K562 (cell line): ENCODE measurements around the gene LAPTM5. TPM values are rescaled to one million over a fixed set of nuclear protein-coding genes. Genes with fewer than 3 reads are reported as not detected.

ENCODE experiments used
- CAMTA2 ChIP-seq: fragments of 250-450 bp; sonication (Bioruptor Pico); conservative IDR thresholded peaks from 2 replicates; pipeline ENCODE4 v1.5.1; 2022
- CBX1 ChIP-seq: sonication (generic); IDR thresholded peaks from 2 replicates; pipeline ENCODE4 v1.6.1; 2016; ENCODE audit warnings: antibody characterized with exemption, low read depth, mild to moderate bottlenecking
- GATAD2B ChIP-seq: fragments of 450-650 bp; IDR thresholded peaks from 2 replicates; pipeline ENCODE4 v1.6.1; 2017; ENCODE audit warnings: mild to moderate bottlenecking, borderline replicate concordance
- GTF2E2 ChIP-seq: fragments of 200-800 bp; sonication (Bioruptor generic); IDR thresholded peaks from 2 replicates; pipeline ENCODE4 v1.6.1; 2016; ENCODE audit warnings: missing genetic modification characterization, missing compliant biosample characterization
- MAZ ChIP-seq, 2 experiments: fragments of 450-650 bp in 1 of 2; sonication (generic) in 1 of 2; formaldehyde crosslinking; IDR thresholded peaks in 1 of 2; conservative IDR thresholded peaks in 1 of 2; 2 replicates each; pipeline versions ENCODE4 v1.4.0 to v1.5.0; 2020; ENCODE audit warnings: mild to moderate bottlenecking in 1 of 2, missing genetic modification reagents in 1 of 2
- NFIC ChIP-seq: fragments of 450-650 bp; IDR thresholded peaks from 2 replicates; pipeline ENCODE4 v1.6.1; 2017; ENCODE audit warnings: mild to moderate bottlenecking, inconsistent platforms
- SPI1 ChIP-seq: IDR thresholded peaks from 2 replicates; pipeline ENCODE4 v1.6.1; 2011; ENCODE audit warnings: low read depth, low read length, control low read depth, borderline replicate concordance
- TGIF2 ChIP-seq: sonication (generic); formaldehyde crosslinking; IDR thresholded peaks from 2 replicates; pipeline ENCODE4 v1.8.1; 2022; ENCODE audit warnings: mild to moderate bottlenecking, missing genetic modification reagents, moderate library complexity
- ZKSCAN1 ChIP-seq: fragments of 150-350 bp; IDR thresholded peaks from 2 replicates; pipeline ENCODE4 v1.6.1; 2016; ENCODE audit warnings: low read depth, low read length
- ZNF263 ChIP-seq: sonication (generic); formaldehyde crosslinking; IDR thresholded peaks from 2 replicates; pipeline ENCODE4 v1.8.0; 2022; ENCODE audit warnings: mild to moderate bottlenecking, missing genetic modification reagents, borderline replicate concordance
- ZNF347 ChIP-seq: fragments of 450-650 bp; formaldehyde crosslinking; IDR thresholded peaks from 2 replicates; pipeline ENCODE4 v1.4.0; 2020; ENCODE audit warnings: low read depth, mild to moderate bottlenecking, moderate library complexity
- ZNF431 ChIP-seq: sonication (generic); formaldehyde crosslinking; IDR thresholded peaks from 2 replicates; pipeline ENCODE4 v1.8.0; 2022; ENCODE audit warnings: mild to moderate bottlenecking, missing genetic modification reagents
- polyA plus RNA-seq, 8 experiments: library from polyadenylated mRNA; depleted of rRNA in 4 of 8; stranded (reverse) in 5 of 8; unstranded in 3 of 8; fragments of >200 nt; fragmentation: Nextera tagmentation in 2 of 8; fragmentation: Illumina TruSeq in 1 of 8; extraction: Ambion mirVana in 2 of 8; extraction: Trizol in 1 of 8; gene quantifications; 2 replicates each; pipeline versions ENCODE4 v1.2.1 to v1.2.3, GENCODE V29; 2011 to 2014; ENCODE audit warnings: inconsistent platforms in 1 of 8, missing spikeins in 1 of 8
- total RNA-seq, 7 experiments: library from RNA; depleted of rRNA in 6 of 7; stranded (reverse); fragments of >200 nt in 6 of 7; fragmentation: Illumina TruSeq in 2 of 7; extraction: Trizol in 2 of 7; gene quantifications; 2 replicates each; pipeline versions ENCODE4 v1.2.1 to v1.2.3, GENCODE V29; 2011 to 2021; ENCODE audit warnings: low replicate concordance in 1 of 7
- TF ChIP-seq, protein P1 (sequence below): fragments of 450-650 bp; IDR thresholded peaks from 2 replicates; pipeline ENCODE4 v1.6.1; 2016; ENCODE audit warnings: mild to moderate bottlenecking, moderate library complexity
- TF ChIP-seq, protein P2 (sequence below): sonication (generic); formaldehyde crosslinking; IDR thresholded peaks from 2 replicates; pipeline ENCODE4 v1.8.0; 2022; ENCODE audit warnings: mild to moderate bottlenecking, missing genetic modification reagents

Gene LAPTM5
- total and polyA plus RNA-seq, 9 of the 15 experiments (the other 6 are each of a cell fraction or from before 2014, with no cell fraction given), result 2.4 to 47.3 (median 20.3) TPM

DNA sequence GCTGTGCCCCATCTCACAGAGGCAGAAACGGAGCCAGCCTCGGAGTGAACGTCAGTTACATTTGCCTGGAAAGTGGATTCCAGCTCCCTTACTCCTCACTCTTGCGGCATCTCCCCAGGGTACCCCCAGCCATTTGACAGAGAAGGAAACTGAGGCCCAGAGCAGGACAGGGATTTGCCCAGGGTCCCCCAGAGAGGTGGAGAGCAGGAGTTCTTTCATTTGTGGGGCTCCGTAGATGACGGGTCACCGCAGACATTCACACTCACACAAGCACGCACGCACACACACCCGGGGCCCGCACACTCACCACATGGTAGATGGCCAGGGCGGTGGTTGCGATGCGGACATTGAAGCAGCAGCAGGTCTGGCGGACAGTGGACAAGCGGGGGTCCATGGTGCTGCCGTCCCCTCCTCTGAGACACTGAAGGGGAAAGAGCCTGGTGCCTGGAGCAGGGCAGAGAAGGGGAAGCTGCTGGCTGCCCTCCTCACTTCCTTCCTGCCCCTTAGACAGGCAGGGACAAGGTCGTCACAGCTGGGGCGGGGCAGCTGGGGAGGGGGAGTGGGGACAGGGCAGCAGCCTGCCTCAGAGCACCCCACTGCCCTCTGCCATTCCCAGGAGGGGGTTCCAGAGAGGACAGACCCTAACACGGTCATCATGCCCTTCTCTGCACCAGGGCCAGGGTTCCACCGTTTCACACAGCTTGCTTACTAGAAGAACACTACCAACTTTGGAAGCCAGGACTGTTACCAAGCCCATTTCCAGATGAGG is at the start of gene LAPTM5 (continued):
- TF ChIP-seq ZKSCAN1 (peak; percentile 22; the same call in 1 of the 2 replicates), ZNF347 (CRISPR knock-in tag) (no peak), GTF2E2 (no peak), CAMTA2 (CRISPR knock-in tag) (0 out of 2 replicates have a peak, but pooled peaks have one; percentile 45), CBX1 (peak; percentile 18; the same call in 1 of the 2 replicates), ZNF263 (peak; percentile 54; the same call in 1 of the 2 replicates), ZNF431 (CRISPR knock-in tag) (0 out of 2 replicates have a peak, but pooled peaks have one; percentile 30), TGIF2 (CRISPR knock-in tag) (no peak), GATAD2B (no peak), NFIC (no peak), SPI1 (peak; percentile 46; the same call in 1 of the 2 replicates), MAZ (CRISPR knock-in tag; conservative IDR thresholded peaks at IDR 0.05 in 1 of 2, IDR thresholded peaks at IDR 0.05 in 1 of 2) (0 out of 4 replicates have a peak, but pooled peaks of 1 of the 2 experiments have one; percentile 15)
- TF ChIP-seq, protein P1, sequence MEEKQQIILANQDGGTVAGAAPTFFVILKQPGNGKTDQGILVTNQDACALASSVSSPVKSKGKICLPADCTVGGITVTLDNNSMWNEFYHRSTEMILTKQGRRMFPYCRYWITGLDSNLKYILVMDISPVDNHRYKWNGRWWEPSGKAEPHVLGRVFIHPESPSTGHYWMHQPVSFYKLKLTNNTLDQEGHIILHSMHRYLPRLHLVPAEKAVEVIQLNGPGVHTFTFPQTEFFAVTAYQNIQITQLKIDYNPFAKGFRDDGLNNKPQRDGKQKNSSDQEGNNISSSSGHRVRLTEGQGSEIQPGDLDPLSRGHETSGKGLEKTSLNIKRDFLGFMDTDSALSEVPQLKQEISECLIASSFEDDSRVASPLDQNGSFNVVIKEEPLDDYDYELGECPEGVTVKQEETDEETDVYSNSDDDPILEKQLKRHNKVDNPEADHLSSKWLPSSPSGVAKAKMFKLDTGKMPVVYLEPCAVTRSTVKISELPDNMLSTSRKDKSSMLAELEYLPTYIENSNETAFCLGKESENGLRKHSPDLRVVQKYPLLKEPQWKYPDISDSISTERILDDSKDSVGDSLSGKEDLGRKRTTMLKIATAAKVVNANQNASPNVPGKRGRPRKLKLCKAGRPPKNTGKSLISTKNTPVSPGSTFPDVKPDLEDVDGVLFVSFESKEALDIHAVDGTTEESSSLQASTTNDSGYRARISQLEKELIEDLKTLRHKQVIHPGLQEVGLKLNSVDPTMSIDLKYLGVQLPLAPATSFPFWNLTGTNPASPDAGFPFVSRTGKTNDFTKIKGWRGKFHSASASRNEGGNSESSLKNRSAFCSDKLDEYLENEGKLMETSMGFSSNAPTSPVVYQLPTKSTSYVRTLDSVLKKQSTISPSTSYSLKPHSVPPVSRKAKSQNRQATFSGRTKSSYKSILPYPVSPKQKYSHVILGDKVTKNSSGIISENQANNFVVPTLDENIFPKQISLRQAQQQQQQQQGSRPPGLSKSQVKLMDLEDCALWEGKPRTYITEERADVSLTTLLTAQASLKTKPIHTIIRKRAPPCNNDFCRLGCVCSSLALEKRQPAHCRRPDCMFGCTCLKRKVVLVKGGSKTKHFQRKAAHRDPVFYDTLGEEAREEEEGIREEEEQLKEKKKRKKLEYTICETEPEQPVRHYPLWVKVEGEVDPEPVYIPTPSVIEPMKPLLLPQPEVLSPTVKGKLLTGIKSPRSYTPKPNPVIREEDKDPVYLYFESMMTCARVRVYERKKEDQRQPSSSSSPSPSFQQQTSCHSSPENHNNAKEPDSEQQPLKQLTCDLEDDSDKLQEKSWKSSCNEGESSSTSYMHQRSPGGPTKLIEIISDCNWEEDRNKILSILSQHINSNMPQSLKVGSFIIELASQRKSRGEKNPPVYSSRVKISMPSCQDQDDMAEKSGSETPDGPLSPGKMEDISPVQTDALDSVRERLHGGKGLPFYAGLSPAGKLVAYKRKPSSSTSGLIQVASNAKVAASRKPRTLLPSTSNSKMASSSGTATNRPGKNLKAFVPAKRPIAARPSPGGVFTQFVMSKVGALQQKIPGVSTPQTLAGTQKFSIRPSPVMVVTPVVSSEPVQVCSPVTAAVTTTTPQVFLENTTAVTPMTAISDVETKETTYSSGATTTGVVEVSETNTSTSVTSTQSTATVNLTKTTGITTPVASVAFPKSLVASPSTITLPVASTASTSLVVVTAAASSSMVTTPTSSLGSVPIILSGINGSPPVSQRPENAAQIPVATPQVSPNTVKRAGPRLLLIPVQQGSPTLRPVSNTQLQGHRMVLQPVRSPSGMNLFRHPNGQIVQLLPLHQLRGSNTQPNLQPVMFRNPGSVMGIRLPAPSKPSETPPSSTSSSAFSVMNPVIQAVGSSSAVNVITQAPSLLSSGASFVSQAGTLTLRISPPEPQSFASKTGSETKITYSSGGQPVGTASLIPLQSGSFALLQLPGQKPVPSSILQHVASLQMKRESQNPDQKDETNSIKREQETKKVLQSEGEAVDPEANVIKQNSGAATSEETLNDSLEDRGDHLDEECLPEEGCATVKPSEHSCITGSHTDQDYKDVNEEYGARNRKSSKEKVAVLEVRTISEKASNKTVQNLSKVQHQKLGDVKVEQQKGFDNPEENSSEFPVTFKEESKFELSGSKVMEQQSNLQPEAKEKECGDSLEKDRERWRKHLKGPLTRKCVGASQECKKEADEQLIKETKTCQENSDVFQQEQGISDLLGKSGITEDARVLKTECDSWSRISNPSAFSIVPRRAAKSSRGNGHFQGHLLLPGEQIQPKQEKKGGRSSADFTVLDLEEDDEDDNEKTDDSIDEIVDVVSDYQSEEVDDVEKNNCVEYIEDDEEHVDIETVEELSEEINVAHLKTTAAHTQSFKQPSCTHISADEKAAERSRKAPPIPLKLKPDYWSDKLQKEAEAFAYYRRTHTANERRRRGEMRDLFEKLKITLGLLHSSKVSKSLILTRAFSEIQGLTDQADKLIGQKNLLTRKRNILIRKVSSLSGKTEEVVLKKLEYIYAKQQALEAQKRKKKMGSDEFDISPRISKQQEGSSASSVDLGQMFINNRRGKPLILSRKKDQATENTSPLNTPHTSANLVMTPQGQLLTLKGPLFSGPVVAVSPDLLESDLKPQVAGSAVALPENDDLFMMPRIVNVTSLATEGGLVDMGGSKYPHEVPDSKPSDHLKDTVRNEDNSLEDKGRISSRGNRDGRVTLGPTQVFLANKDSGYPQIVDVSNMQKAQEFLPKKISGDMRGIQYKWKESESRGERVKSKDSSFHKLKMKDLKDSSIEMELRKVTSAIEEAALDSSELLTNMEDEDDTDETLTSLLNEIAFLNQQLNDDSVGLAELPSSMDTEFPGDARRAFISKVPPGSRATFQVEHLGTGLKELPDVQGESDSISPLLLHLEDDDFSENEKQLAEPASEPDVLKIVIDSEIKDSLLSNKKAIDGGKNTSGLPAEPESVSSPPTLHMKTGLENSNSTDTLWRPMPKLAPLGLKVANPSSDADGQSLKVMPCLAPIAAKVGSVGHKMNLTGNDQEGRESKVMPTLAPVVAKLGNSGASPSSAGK, result peak; percentile 17; the same call in 1 of the 2 replicates
- TF ChIP-seq, protein P2, sequence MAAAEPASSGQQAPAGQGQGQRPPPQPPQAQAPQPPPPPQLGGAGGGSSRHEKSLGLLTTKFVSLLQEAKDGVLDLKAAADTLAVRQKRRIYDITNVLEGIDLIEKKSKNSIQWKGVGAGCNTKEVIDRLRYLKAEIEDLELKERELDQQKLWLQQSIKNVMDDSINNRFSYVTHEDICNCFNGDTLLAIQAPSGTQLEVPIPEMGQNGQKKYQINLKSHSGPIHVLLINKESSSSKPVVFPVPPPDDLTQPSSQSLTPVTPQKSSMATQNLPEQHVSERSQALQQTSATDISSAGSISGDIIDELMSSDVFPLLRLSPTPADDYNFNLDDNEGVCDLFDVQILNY, result 0 out of 2 replicates have a peak, but pooled peaks have one; percentile 54
